A673 (cell line): ENCODE data around the gene ALOX15. TPM values are rescaled to one million over a fixed set of nuclear protein-coding genes. Genes with fewer than 3 reads are reported as not detected.

Experiments
- BruUV-seq: library from RNA; stranded (reverse); fragments of 400-500 nt; replicated peaks from 2 replicates; lab custom pipeline; 2021; lab: Mats Ljungman, UMichigan
- CTCF ChIA-PET: fragments of 300-600 bp; sonication (Branson Sonifier 250); formaldehyde crosslinking; loops from one replicate; lab custom pipeline; 2022; ENCODE audit warnings: antibody characterized with exemption; lab: Charles Lee
- POLR2A ChIA-PET: fragments of 300-600 bp; sonication (Branson Sonifier 250); formaldehyde crosslinking; loops from one replicate; lab custom pipeline; 2022; ENCODE audit warnings: antibody characterized with exemption; ENCODE audit not compliant: low non-redundant PET; lab: Charles Lee
- DNase-seq: peaks from one replicate; pipeline ENCODE4 v3.0.0-alpha.2; 2015; ENCODE audit warnings: low spot score
- H3K27ac ChIP-seq: fragments of 200-600 bp; sonication (generic); 2 replicates; pipeline ENCODE4 v1.5.1; 2016; ENCODE audit warnings: mixed run types, low read depth, mild to moderate bottlenecking, mixed read lengths, antibody characterized with exemption, low read length; ENCODE audit not compliant: poor library complexity, severe bottlenecking
- H3K27me3 ChIP-seq: fragments of 200-600 bp; sonication (generic); replicated peaks from 2 replicates; pipeline ENCODE4 v1.6.1; 2017; ENCODE audit warnings: mixed run types, low read depth, mild to moderate bottlenecking, mixed read lengths, antibody characterized with exemption, low read length; ENCODE audit not compliant: insufficient read depth, poor library complexity
- H3K36me3 ChIP-seq: fragments of 200-600 bp; sonication (generic); 2 replicates; pipeline ENCODE4 v1.6.1; 2016; ENCODE audit warnings: mixed run types, mild to moderate bottlenecking, mixed read lengths, antibody characterized with exemption, low read length; ENCODE audit not compliant: insufficient read depth, poor library complexity, severe bottlenecking
- H3K4me1 ChIP-seq: fragments of 200-600 bp; sonication (generic); 2 replicates; pipeline ENCODE4 v1.6.1; 2017; ENCODE audit warnings: mixed run types, mild to moderate bottlenecking, mixed read lengths, antibody characterized with exemption, low read length; ENCODE audit not compliant: insufficient read depth, poor library complexity, severe bottlenecking
- H3K4me3 ChIP-seq: fragments of 200-600 bp; sonication (generic); 2 replicates; pipeline ENCODE4 v1.5.1; 2016; ENCODE audit warnings: low read depth, mixed run types, mild to moderate bottlenecking, mixed read lengths, low read length; ENCODE audit not compliant: poor library complexity, severe bottlenecking
- H3K9me3 ChIP-seq: fragments of 200-600 bp; sonication (generic); 2 replicates; pipeline ENCODE4 v1.6.1; 2016; ENCODE audit warnings: mixed run types, low read depth, mild to moderate bottlenecking, mixed read lengths, antibody characterized with exemption, low read length; ENCODE audit not compliant: poor library complexity, severe bottlenecking
- EZH2 ChIP-seq: fragments of 200-600 bp; sonication (generic); IDR thresholded peaks from 2 replicates; pipeline ENCODE4 v1.6.1; 2017; ENCODE audit warnings: borderline replicate concordance, low read depth, mild to moderate bottlenecking, mixed read lengths, antibody characterized with exemption, low read length; ENCODE audit not compliant: poor library complexity, severe bottlenecking
- intact Hi-C: fragments of 100-400 bp; cut with micrococcal nuclease; formaldehyde crosslinking; loops from one replicate; pipeline ENCODE4 v1.10.0; 2022; ENCODE audit not compliant: unreplicated experiment
- total RNA-seq: library from RNA; stranded (reverse); gene quantifications from 2 replicates; pipeline ENCODE4 v1.2.3, GENCODE V29; 2021
- TF ChIP-seq, protein P1 (sequence below): fragments of 300-800, 200-600 bp; sonication (generic); conservative IDR thresholded peaks from 2 replicates; pipeline ENCODE4 v1.5.1; 2017; ENCODE audit warnings: low read depth, mild to moderate bottlenecking, antibody characterized with exemption, low read length, moderate library complexity, mixed read lengths

Gene ALOX15
- total RNA-seq, 1 experiment from 2014 or later: not detected

DNA sequence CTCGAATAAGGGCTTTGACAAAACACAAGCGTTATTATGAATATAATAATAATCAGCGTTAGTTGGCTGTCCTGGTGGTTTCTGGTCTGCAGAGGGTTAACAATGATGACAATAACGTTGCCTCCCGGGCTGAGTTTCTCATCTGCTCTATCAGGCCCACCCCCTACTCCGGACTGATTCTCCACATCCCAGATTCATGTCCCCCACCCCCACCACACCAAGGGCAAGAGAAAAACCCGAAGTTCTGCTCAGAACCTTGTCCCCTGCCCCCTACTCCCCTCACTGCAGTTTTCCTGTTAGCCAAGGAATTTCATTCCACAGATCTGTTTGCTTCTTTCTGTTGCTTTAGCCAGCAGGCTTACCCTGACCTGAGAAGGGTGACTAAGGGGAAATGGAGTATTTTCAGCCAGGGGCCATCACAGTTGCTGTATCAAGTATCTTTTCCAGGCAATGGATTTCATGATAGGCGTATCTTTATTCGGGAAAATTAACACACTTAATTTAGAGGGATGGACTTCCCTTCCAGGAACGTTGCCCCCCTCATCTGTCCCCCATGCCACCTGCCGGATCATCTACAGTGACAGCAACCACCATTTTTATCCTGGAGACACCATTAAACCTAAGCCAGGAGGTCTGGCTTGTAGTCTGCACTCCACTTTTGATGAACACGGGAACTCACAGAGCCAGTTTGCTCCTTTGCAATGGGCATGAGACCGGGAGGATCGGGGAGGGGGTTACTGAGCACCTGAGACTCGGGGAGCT is 23.7 kb downstream of the ALOX15 start:
- intact Hi-C loops: no loop called here
- no TSS peak for BruUV-seq
- Histone ChIP-seq H3K4me3 (no peak overlapping the region), H3K27ac (no peak overlapping the region), H3K36me3 (no peaks in the 10 kb centered on the region), H3K9me3 (no peaks in the 10 kb centered on the region), H3K27me3 (no peaks in the 10 kb centered on the region), H3K4me1 (no peaks in the 10 kb centered on the region)
- TF ChIP-seq, protein P1, sequence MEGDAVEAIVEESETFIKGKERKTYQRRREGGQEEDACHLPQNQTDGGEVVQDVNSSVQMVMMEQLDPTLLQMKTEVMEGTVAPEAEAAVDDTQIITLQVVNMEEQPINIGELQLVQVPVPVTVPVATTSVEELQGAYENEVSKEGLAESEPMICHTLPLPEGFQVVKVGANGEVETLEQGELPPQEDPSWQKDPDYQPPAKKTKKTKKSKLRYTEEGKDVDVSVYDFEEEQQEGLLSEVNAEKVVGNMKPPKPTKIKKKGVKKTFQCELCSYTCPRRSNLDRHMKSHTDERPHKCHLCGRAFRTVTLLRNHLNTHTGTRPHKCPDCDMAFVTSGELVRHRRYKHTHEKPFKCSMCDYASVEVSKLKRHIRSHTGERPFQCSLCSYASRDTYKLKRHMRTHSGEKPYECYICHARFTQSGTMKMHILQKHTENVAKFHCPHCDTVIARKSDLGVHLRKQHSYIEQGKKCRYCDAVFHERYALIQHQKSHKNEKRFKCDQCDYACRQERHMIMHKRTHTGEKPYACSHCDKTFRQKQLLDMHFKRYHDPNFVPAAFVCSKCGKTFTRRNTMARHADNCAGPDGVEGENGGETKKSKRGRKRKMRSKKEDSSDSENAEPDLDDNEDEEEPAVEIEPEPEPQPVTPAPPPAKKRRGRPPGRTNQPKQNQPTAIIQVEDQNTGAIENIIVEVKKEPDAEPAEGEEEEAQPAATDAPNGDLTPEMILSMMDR: no peak
- no peak for TF ChIP-seq EZH2
- ChIA-PET CTCF (no interaction called here), POLR2A (no interaction called here)
- no peak for DNase-seq

DNA sequence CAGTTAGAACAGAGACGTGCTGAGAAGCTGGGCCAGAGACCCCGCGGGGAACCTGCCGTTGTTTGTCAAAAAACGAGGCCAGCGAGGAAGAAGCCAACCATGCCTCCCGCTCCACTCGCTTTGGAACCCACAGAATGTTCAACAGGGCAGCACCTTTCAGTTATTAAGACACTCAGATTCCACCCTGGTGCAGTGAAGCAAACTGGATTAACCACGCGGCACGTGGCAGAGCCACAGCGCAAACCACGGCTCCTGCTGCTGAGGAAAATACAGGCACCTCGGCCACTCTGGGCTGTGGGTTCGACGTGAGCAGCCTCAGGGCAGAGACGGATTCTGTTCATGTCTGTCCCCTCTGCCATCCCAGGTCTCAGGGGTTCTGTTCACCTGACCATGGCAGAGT is 24.4 kb downstream of the ALOX15 start:
- Histone ChIP-seq H3K4me1 (no peaks in the 10 kb centered on the region), H3K4me3 (no peak overlapping the region), H3K27me3 (no peaks in the 10 kb centered on the region), H3K36me3 (no peaks in the 10 kb centered on the region), H3K9me3 (no peaks in the 10 kb centered on the region), H3K27ac (no peak overlapping the region)
- TF ChIP-seq, protein P1: no peak
- TF ChIP-seq EZH2: no peak
- no TSS peak for BruUV-seq
- no peak for DNase-seq
- ChIA-PET CTCF (no interaction called here), POLR2A (no interaction called here)
- intact Hi-C loops: no loop called here

DNA sequence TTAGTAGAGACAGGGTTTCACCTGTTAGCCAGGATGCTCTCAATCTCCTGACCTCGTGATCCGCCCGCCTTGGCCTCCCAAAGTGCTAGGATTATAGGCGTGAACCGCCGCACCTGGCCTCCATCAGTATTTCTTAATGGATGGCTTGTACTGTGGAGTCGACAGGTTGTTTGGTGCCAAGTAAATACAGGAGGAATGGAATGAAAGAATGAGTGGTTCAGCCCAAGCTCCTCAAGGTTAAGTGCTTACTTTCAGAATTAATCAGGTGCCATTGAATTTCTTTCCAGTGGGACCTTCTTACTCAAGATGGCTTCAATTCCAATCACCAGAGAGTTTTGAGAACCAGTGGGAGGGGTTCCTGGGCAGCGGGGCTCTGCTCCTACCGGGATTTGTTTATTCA is 25.0 kb downstream of the ALOX15 start:
- Histone ChIP-seq H3K36me3 (no peaks in the 10 kb centered on the region), H3K4me3 (no peak overlapping the region), H3K4me1 (no peaks in the 10 kb centered on the region), H3K27ac (no peak overlapping the region), H3K27me3 (no peaks in the 10 kb centered on the region), H3K9me3 (no peaks in the 10 kb centered on the region)
- BruUV-seq: no TSS peak
- ChIA-PET POLR2A (no interaction called here), CTCF (no interaction called here)
- no peak for DNase-seq
- no peak for TF ChIP-seq EZH2
- TF ChIP-seq, protein P1: no peak
- intact Hi-C loops: no loop called here
